Measurements from ENCODE around the gene C1GALT1.

Gene C1GALT1

GRCh38 chr7:7201578-7202374, 19.4 kb downstream of the C1GALT1 start:
- peak; percentile 5 to 24 for DNase-seq (ENCODE audit: low read depth in 2 of 2)

- no peak for DNase-seq (ENCODE audit: low read depth in 2 of 2)
These were observed 20.0 kb downstream of the C1GALT1 start for GRCh38 chr7:7202375-7202720.

- DNase-seq (ENCODE audit: low read depth in 2 of 2) = no peak
These were observed 21.6 kb downstream of the C1GALT1 start for GRCh38 chr7:7203813-7204575.

DNA sequence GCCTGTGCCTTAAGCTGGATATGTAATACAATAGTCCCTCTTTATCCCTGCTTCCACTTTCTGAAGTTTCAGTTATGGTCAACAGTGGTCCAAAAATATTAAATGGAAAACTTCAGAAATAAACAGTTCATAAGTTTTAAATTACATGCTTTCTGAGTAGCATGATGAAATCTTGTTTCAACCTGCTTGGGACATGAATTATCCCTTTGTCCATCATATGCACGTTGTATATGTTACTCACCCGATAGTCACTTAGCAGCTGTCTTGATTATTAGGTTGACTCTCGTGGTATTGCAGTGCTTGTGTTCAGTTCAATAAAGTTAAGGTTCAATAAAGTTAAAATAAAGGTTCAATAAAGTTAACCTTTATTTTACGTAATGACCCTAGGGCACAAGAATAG, 25.5 kb downstream of the C1GALT1 start:
- DNase-seq (ENCODE audit: low read depth in 2 of 2) = no peak

DNA sequence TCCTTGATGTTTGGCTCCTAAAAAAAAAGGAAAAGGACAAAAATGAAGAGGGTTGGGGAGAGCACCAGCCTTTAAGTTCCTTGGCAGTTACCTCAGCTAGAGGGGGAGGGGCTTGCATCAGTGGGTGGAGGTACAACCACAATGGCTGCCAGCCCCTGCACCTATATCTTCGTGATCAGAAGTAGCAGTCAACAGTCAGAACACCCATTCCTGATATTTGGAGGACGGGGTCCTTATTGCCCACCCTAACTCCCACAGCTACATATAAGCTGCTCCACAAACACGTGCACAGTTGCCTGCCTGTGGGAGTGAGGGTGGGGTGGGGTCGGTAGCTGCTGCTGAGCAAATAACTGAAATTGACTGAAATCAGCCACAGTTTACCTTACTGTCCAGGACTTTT, 26.2 kb downstream of the C1GALT1 start:
- DNase-seq (ENCODE audit: low read depth in 2 of 2) = no peak

DNA sequence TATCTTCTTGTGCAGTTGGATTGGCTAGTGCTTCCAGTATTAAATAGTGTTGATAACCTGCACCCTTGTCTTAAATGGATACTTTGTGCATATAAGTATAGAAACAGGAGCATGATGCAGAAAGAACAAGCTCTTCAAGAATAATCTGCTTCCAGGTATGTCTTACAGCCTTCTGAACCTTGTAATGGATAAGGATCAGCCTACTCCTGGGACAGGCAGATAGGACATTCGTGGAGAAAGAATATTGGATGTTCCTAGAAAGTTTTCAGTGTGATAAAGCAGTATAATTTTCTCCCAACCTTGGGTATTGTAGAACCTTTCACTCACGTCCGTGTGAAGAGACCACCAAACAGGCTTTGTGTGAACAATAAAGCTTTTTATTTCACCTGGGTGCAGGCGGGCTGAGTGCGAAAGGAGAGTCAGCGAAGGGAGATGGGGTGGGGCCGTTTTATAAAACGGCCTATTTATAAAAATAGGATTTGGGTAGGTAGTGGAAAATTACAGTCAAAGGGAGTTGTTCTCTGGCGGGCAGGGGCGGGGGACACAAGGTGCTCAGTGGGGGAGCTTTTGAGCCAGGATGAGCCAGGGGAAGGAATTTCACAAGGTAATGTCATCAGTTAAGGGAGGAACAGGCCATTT, 27.2 kb downstream of the C1GALT1 start:
- no peak for DNase-seq (ENCODE audit: low read depth in 2 of 2)

DNA sequence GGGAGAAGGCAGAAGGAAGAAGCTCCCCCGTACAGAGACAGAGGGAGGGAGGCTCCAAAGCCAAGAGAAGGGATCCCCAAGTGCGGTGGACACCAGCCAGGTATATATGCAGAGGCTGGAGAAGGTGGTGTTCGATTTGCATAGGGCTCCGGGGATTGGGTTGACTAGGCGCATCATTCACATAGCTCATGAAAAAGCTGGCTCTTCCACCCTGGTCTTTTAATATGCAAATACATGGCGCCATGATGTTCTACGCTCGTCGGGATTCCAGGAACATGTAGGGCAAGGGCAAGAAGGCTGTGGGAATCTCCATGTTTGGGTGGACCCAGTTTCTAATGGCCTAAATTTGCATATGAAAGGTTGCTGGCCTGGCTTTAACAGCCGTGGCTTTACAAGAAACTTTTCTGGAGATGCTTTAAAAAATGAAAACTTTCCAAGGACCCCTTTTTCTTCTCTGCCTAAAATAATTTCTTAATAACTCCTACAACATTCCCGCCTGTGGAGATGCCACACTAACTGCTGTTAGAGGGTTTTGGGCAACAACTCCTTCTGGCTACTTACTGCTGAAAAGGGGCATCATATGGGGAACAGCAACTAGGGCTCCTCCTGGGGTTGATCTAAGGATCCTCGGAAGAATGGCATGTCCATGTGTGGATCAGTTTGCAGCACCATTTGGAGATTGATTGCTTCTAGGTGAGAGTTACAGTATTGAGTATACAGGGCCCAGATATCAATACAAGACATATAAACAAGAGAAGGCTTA, 28.3 kb downstream of the C1GALT1 start:
- DNase-seq (ENCODE audit: low read depth in 2 of 2) = no peak

DNA sequence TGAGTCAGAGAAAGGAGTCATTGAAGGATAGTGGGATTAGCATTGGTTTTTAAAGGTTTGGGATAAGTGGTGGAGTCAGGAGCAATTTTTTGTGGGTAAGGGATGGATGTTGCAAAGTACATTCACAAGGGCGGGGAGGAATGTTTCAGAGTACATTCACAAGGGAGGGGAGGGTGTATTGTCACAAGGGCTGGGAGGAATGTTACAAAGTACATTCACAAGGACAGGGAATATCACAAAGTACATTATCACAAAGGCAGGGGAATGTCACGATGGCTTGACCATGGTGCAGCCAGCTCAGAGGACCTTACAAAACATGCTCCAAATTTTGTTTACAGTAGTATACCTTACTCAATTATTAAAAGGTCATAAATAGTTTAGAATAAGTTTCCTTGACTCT, 30.3 kb downstream of the C1GALT1 start:
- no peak for DNase-seq (ENCODE audit: low read depth in 2 of 2)

GRCh38 chr7:7214398-7215347, 32.3 kb downstream of the C1GALT1 start:
- no peak for DNase-seq (ENCODE audit: low read depth in 2 of 2)

DNA sequence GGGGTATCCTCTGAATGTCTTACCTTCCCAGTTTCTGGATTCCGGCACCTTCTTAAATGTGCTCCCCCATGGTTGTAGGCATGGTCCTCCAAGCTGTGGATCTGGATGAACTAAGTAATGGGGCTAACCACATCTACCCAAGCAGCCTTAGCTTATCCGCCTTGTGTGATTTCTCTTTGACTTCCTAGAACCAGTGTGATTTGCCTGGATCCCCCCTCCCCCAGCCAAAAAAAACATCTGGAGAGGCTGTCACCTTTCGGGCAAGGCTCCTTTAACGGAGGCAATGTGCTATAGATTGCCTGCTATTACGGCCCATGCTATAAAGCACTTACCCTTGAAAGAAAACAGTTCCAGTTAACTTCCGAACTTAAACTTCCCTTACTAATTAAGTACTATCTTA, 33.9 kb downstream of the C1GALT1 start:
- no peak for DNase-seq (ENCODE audit: low read depth in 2 of 2)

- no peak for DNase-seq (ENCODE audit: low read depth in 2 of 2)
These were observed 36.9 kb downstream of the C1GALT1 start for GRCh38 chr7:7219216-7219615.

DNA sequence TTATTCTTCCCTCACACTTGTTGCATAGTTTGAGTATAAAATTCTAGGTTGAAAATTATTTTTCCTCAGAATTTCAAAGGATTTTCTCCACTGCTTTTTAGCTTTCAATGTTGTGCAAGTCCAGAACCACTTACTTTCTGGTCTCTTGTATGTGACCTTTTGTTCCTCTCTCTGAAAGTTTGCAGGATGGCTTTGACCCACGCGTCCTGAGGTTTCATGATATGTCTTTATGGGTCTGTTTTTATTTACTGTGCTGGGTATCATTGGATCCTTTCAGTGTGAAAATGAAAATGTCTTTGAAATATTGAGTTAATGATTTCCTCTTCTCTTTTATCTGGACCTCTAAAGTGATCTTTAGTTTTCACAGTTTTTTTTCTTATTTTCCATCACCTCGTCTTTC, 38.5 kb downstream of the C1GALT1 start:
- DNase-seq (ENCODE audit: low read depth in 2 of 2) = no peak

GRCh38 chr7:7221599-7222038, 39.3 kb downstream of the C1GALT1 start:
- DNase-seq (ENCODE audit: low read depth in 2 of 2) = no peak

DNA sequence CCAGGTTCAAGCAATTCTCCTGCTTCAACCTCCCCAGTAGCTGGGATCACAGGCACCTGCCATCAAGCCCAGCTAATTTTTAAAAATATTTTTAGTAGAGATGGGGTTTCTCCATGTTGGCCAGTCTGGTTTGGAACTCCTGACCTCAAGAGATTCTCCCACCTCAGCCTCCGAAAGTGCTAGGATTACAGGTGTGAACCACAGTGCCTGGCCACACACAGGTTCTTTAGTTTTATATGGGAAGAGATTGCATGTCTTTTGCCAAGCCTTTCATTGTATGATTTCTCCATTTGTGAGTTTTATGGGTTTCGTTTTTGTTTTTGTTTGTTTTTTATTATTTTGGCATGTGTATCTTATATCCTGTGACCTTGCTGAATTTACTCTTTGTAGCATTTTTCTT, 40.9 kb downstream of the C1GALT1 start:
- no peak for DNase-seq (ENCODE audit: low read depth in 2 of 2)

DNA sequence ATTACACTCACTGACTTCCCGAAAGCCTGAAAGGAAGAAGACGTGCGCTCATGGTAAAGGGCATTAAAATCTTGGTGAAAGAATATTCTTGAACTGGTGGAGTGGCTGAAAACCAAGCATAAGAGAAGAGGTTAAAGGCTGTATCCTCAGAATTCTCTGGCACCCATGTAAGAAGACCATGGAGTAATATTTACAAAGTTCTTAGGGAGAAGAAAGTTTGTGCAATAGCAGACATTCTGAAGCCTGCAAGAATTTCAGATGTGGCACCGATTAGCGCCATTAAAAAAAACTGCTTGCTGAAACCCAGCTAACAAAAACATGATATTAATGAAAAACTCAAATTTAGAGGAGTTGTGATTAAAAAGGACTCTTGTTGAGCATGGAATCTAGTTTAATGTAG, 44.1 kb downstream of the C1GALT1 start:
- DNase-seq (ENCODE audit: low read depth in 2 of 2) = no peak

DNA sequence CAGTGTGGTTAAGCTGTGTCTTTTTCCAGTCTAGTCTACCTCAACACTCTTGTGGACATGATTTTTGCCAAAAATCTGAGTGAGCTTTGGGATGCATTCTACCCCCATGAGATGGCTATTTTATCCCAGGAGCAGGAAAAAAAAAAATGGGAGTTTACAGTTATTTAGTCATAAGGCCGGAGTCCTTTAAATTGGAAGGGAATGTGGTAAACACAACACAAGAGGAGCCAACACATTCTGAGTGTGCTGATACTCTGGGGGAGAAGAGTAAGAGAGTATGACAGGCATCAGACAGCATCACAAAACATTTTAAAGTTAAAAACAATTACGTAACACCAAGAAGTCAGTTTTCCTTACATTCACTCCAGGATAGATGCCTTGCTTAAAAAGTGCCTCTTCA, 46.1 kb downstream of the C1GALT1 start:
- no peak for DNase-seq (ENCODE audit: low read depth in 2 of 2)

DNA sequence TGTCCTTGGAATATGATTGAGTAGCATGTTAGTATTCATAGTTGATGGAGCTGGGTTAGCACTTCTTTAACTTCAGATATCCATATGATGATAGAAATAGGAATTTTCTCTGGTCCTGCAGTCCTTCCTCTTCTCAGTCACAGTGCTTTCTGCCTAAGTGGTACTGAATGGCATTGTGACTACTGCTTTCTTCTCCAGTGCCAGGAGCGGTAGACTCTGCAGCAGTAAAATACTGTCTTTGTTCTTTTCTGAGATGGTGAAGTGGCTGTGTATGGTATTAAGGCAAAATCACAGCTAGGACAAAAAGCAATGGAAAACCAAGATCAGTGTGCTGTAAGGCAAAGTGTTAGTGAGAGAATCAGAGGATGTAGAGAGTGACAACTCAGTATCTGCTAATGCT, 46.6 kb downstream of the C1GALT1 start:
- no peak for DNase-seq (ENCODE audit: low read depth in 2 of 2)

GRCh38 chr7:7231000-7231399, 48.7 kb downstream of the C1GALT1 start:
- no peak for DNase-seq (ENCODE audit: low read depth in 2 of 2)

DNA sequence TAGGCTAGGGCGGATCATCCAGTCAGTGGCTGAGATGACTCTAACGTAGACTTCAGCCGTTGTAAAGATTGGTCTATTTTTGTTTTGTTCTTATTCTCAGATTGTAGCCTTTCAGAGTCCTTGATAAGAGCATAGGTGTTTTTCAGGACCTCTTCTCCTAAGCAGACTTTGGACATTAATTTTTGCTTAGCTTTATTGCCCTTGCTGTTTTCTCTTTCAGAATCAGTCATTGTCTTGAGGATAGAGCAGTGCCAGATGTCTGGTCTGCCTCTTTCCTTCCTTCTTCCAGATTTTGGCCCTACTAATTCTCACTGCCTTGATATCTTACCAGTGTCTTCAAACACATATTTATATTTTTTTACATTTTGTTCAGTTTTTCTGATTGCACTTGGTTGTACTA, 49.5 kb downstream of the C1GALT1 start:
- no peak for DNase-seq (ENCODE audit: low read depth in 2 of 2)

- no peak for DNase-seq (ENCODE audit: low read depth in 2 of 2)
These were observed 53.0 kb downstream of the C1GALT1 start for GRCh38 chr7:7235347-7235746.

- DNase-seq (ENCODE audit: low read depth in 2 of 2) = no peak
These were observed 53.7 kb downstream of the C1GALT1 start for GRCh38 chr7:7236041-7236440.

All from stimulated activated CD4-positive, alpha-beta T cell treated with anti-CD3 and anti-CD28 coated beads, Interleukin-12 subunit alpha, Interleukin-12 subunit beta, amount 100 ng/mL, for 24 hours (primary cell).